GM19372 (cell line): ENCODE data around the gene SMAD5.

Experiments
- ATAC-seq: cut with Tn5 transposase; IDR thresholded peaks from one replicate; pipeline ENCODE4 v1.9.1; 2021; ENCODE audit warnings: mild to moderate bottlenecking, low read depth, moderate library complexity; ENCODE audit not compliant: unreplicated experiment

SMAD5 gene

DNA sequence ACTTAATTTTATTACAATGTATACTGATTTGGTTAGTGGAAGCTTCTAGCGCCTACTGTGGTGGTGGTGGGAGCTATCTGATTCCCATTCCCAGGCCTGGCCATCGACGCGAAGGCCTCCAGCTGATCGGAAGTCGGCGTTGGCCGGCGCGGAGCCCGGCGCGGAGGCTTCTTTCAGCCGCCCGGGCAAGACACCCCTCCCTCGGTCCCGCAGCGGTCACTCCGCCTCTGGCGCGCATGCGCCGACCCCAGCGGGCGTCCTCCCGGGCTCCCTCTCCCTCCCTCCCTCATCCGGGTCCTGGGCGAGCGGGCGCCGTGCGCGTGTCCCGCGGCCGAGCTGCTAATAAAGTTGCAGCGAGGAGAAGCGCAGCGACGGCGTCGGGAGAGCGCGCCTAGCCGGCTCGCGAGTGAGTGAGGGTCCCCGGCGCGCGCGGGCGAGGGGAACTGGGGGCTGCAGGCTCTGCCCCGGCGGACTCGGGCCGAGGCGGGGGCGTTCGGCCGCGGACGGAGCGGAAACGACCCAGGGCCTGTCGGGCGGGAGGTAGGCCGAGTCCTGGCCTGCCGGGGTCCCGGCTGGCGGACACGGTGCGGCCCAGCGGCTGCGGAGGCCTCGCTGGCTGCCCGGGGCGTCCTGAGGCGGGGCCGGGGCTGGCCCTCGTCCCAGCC lies at the start of gene SMAD5:
SMAD5 (plus strand) TSS at position 289 of the 665 bp plus-strand sequence. CDS start 20,916 bp downstream, outside the sequence.
- peak; percentile 95 for ATAC-seq

DNA sequence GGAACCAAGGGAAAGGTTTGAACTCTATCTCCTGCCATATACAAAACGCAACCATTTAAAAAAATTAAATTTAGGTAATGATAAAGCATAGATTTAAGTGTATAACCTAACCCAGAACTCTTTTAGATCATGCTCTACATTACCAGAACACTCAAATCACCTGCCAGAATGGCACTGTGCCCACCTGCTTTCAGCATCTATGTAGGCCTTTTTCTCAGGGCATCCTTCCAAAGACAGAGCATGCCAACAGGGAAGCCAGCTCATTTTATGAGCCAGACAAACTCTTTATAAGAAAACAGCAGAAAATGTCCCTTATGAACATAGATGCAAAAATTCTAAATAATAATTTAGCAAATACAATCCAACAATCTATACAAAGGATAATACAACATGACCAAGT lies 47.9 kb upstream of the SMAD5 start:
- ATAC-seq, result no peak

DNA sequence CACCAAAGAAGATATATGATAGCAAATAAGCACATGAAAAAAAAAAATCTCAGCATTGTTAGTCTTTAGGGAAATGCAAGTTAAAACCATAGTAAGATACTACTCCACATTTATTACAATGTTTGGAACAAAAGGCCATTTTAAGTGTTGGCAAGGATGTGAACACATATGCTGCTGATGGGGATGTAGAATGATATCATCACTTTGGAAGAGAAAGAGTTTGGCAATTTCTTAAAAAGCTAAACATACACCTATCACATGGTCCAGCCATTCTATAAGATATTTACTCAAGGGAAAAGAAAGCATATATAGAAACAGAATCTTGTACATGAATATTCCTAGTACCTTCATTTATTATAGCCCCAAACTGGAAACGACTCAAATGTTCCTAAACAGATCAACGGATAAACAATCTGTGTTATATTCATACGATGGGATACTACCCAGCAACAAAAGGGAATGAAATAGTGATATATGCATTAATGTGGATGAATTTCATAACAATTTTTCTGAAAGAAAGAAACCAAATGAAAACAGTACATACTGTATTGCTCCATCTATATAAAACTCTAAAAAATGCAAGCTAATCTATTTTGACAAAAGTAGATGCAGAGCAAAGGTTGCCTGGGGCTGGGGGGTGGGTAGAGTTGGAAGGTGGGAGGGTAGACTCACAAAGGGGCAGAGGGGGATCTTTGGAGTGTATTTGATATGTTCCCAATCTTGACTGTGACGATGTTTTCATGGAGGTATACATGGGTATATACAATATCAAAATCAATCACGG lies 45.7 kb upstream of the SMAD5 start:
- no peak for ATAC-seq

- ATAC-seq, result no peak
Measured at GRCh38 chr5:136087961-136088871, 44.4 kb upstream of the SMAD5 start.

DNA sequence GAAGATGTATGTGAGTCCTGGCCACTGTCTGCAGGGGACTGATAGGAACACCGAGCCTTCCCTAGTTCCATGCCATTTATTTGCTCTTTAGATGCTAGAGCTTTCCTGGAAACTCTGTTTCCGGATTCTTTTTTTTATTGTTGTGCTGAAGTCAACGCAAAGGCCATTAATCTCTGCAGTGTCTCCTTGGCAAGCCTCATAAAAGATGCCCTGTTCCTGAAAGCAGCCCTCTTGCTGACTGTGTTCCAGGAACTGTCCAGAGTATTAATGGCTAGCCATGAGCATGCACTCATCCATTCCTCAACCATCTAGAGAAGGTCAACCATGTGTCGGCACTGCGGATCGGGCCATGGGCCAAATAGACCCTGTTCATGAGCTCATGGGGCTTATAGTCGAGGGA lies 42.9 kb upstream of the SMAD5 start:
- no peak for ATAC-seq

DNA sequence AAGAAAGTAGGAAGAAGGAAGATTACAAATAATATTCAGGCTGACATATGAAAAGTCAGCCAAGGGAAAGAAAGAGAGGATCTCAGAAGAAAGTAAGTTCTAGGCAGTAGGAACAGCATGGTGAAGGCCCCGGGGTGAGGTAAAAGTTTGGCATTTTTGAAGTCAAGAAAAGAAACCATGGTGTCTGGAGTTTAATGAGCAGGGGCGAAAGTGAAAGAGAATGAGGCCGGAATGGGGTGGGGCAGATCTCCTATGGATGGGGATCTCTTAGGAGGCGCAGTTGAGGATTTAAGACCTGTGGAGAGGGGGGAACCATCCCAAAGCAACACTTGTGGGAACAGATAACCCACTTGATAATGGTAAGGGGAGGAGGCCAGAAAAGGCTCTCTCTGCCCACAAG lies 42.3 kb upstream of the SMAD5 start:
- no peak for ATAC-seq

- no peak for ATAC-seq
Measured at GRCh38 chr5:136094189-136094912, 38.3 kb upstream of the SMAD5 start.

DNA sequence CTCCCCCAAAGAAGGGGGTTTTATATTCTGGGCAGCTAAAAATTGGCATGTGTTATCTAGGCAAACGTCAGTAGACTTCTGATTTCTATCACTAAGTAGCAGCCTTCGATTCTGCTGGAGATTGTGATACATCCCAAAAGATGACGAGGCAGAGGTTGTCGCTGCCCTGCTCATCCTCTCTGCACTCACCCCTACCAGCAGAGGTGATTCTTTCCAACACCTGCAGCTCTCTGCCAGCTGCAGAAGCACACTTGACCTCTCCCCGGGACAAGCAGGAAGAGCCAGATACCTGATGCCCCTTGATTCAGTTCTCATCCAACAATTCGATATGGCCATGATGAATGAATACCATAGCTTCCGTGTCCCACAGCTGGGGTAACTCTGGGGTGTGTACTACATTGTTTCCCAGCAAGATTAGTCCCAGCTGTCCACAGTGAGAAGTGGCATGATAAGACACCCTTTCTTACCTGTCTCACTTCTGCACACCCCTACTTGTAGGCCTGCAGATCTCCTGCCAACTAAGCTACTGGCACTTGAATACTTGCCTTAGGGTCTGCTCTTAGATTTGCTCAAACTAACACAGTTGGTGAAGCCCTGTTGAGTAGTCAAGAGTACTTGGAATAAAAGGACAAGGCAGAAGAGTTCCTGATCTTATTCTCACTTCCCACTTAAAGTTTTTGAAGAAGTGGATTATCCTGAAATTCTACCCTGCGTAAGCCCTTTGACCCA lies 37.6 kb upstream of the SMAD5 start:
- no peak for ATAC-seq

- no peak for ATAC-seq
Measured at GRCh38 chr5:136098176-136098575, 34.5 kb upstream of the SMAD5 start.

- no peak for ATAC-seq
Measured at GRCh38 chr5:136099870-136100269, 32.8 kb upstream of the SMAD5 start.

GRCh38 chr5:136101884-136102283 lies 30.8 kb upstream of the SMAD5 start:
- no peak for ATAC-seq

DNA sequence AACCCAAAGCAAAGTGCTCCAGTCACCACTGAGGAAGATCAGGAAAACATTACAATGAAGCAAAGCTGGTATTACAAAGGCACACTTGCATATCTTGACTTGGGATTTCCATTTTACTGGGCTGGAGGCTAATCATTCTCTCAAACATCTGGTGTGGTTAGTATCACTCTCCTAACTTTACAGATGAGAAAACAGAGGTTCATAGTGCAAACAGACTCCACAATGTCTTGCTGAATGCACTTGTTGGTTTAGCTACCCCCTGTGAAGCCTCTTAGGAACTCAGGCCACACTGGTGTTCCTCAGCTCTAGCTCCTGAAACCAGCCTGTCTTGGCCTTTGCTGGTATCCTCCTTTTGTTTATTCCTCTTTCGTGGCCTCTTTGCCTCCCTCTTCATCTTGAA lies 29.5 kb upstream of the SMAD5 start:
- ATAC-seq, result no peak

DNA sequence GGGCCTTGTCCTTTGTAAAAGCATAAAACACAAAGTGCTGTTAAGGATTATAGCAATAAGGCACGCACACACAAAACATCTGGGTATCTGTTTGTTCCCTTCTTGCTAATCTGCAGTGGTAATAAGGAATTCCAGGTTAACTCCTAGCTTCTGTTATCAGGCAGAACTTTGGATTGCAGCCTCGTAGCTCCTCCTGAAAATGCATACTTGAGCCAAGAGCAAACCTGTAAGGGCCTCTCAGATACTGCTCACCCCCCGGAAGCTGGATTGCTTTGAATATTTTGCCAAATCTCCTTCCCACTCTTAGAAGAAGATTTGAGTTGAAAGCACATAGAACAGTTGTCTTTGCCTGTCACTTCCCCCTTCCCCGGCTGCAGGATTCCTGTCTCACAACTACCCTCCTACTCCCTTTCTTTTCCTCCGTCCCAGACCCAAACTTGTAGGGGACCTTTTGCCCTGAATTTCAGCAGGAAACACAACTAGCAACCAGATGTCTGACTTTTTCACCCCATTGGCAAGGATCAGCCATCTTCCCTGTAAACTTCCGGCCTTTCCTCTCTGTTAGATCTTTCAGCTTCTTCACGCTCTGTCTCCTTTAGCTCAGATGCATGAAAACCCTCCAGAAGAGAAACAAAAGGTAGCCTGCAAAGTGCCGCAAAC lies 28.2 kb upstream of the SMAD5 start:
- ATAC-seq, result no peak

DNA sequence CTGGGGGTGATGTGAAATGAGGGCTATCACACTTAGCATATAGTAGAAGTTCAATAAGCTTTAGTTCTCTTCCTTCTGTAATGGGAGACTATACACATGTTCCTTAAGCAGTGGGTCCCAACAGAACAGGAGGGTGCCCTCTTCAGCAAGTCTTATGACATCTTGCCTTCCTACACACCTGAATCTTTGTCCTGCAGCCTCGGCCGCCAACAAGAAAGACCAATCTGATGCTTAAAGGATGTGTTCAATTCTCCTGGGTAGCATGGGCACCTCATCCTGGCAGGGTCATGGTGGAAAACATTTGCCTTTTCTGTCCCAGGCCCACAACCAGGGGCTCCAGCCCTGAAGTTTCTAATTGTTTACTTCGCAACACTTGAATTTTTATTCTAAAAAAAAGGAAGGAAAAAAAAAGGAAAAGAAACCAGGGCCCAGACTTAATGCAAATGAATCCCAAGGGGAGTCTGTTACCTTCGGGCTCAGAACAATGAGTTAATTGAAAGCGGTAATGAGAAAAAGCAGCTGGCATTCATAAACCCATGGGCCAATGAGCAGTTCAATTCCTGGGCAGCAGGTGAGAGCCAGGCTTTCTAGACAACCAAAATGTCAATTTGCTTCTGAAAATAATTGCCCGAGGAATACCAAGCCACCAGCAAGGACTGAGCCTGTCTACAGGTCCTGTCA lies 26.2 kb upstream of the SMAD5 start:
- no peak for ATAC-seq

- no peak for ATAC-seq
Measured at GRCh38 chr5:136108180-136108611, 24.4 kb upstream of the SMAD5 start.

DNA sequence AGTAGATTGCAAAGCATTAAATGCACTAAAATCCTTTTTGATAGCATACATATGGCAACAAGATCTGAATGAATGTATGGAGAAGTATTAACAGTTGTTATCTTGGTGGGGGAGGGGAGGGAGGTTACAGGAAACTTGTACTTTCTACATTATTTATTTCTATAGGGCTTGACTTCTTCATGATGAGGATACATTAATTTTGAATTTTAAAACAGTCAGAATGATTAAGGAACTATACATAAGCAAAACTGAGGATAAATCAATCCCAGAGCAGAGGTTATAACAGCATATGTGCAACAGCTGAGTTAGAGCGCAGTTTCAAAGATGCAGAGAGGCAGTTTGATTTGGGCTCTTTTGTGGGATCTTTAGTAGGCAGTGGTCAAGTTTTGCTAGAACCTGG lies 23.9 kb upstream of the SMAD5 start:
- ATAC-seq, result no peak

DNA sequence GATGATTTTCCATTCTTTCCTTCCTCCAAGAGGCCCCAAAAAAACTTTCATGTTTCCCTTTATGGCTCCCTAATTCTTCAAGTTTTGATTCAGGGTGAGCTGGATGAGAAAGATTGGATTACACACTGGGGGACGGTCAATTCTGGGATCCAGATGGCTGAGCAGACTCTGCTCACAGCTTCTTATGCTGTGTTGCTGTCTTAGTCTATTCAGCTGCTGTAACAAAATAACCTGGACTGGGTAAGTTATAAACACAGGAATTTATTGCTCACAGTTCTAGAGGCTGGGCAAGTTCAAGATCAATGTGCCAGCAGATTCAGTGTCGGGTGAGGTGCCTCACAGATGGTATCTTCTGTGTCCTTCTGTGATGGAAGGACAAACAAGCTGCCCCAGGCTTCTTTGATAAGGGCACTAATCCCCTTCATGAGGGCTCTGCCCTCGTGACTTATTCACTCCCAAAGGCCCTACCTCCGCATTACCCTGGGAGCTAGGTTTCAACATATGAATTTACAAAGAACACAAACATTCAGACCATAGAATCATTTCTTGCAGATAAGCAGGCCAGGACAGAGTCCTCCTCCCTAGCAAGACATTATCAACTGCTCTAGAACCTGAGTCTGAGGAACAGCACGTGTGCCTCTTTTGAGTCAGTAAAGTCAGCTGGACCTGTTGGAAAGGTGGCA lies 23.1 kb upstream of the SMAD5 start:
- ATAC-seq, result no peak

DNA sequence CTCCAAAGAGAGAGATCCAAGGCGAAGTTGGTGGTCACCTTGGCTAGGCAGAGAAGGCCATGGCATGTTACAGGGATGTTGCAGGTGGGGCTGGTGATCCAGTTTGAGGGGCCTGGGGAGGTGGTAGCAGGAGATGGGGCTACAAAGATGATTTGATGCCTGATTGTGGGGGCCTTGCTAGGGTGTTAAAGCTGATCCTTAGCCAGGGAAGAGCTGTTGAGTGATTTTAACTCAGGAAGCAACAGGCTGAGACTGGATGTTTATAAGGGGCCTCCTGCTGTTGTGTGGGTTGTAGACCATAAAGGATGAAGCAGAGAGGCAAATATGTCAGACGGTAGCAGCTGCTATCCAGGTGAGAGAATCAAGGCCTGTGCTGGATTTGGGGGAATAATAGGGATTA lies 19.0 kb upstream of the SMAD5 start:
- ATAC-seq, result no peak
